K562 (cell line): ENCODE data around the gene SERTM2.

Experiments used
- ARNT ChIP-seq, 2 experiments: fragments of 450-650 bp; IDR thresholded peaks; 2 replicates each; pipeline ENCODE4 v1.6.1; 2016; ENCODE audit warnings: mild to moderate bottlenecking in 1 of 2
- CTBP1 ChIP-seq: fragments of 450-650 bp; IDR thresholded peaks from 2 replicates; pipeline ENCODE4 v1.6.1; 2016; ENCODE audit warnings: borderline replicate concordance
- CTCF ChIP-seq, 3 experiments: IDR thresholded peaks in 2 of 3; conservative IDR thresholded peaks in 1 of 3; 2 replicates each; pipeline ENCODE4 v1.5.1; 2011 to 2012; ENCODE audit warnings: low read length in 3 of 3, mild to moderate bottlenecking in 3 of 3, control low read depth in 2 of 3, improper control_type of control experiment in 1 of 3, inconsistent platforms in 1 of 3, low read depth in 1 of 3, mixed read lengths in 1 of 3, moderate library complexity in 1 of 3; ENCODE audit not compliant: insufficient read depth in 2 of 3
- GATAD2B ChIP-seq: fragments of 450-650 bp; IDR thresholded peaks from 2 replicates; pipeline ENCODE4 v1.6.1; 2017; ENCODE audit warnings: mild to moderate bottlenecking, borderline replicate concordance
- KDM5B ChIP-seq: fragments of 200-600 bp; sonication (generic); IDR thresholded peaks from 2 replicates; pipeline ENCODE4 v1.6.1; 2012; ENCODE audit warnings: low read depth, mild to moderate bottlenecking, moderate library complexity, low read length, control low read depth, inconsistent platforms; ENCODE audit not compliant: insufficient replicate concordance
- POLR2A ChIP-seq: fragments of 450-650 bp; conservative IDR thresholded peaks from 2 replicates; pipeline ENCODE4 v1.6.1; 2016
- RFX5 ChIP-seq: IDR thresholded peaks from 2 replicates; pipeline ENCODE4 v1.6.1; 2011; ENCODE audit warnings: low read depth, mild to moderate bottlenecking, improper control_type of control experiment, low read length
- ZNF232 ChIP-seq: sonication (generic); formaldehyde crosslinking; IDR thresholded peaks from 2 replicates; pipeline ENCODE4 v1.8.0; 2022; ENCODE audit warnings: mild to moderate bottlenecking, missing genetic modification reagents

DNA sequence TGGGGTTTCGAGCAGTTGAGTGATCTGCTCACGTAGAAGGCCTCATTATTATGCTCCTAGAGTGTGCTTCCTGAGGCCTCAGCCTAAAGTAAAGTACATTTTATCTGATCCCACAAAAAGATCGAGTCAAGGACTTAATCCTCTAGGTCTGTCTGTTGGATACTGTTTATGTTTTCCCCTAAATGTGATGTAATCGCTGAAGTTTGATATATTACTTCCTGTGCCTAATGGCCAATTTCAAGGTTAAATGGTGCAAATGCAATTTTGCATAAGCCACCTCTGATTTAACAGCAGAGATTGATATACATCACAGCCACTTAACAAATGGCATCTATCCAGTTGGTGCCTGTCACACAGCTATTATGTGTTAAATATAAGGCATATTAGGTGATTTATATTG lies 19.4 kb upstream of the SERTM2 start:
- no peak for TF ChIP-seq GATAD2B
- TF ChIP-seq ZNF232: no peak
- no peak for TF ChIP-seq CTCF (IDR thresholded peaks at IDR 0.05 in 2 of 3, conservative IDR thresholded peaks at IDR 0.05 in 1 of 3; ENCODE audit: insufficient read depth in 2 of 3, low read depth in 1 of 3, low read length in 3 of 3)
- TF ChIP-seq RFX5: no peak
- no peak for TF ChIP-seq POLR2A
- TF ChIP-seq ARNT (IDR thresholded peaks at IDR 0.05): no peak
- no peak for TF ChIP-seq CTBP1
- TF ChIP-seq KDM5B: no peak
